K562 treated with DMSO at 1 percent for 12 hours (cell line): ENCODE data around the gene MELTF. TPM values are rescaled to one million over a fixed set of nuclear protein-coding genes. Genes with fewer than 3 reads are reported as not detected.

Experiments
- total RNA-seq: library from RNA; unstranded; fragments of 300-600 nt; gene quantifications from 2 replicates; pipeline ENCODE4 v1.2.3, GENCODE V29; 2022; ENCODE audit not compliant: insufficient read depth

MELTF gene
- 5.6 and 9.2 TPM in 2 replicates for total RNA-seq

GRCh38 chr3:197029511-197030167 is at the start of gene MELTF:
TSS of gene MELTF (minus strand) at chr3:197029817. CDS start at chr3:197029702, 115 bp downstream.

DNA sequence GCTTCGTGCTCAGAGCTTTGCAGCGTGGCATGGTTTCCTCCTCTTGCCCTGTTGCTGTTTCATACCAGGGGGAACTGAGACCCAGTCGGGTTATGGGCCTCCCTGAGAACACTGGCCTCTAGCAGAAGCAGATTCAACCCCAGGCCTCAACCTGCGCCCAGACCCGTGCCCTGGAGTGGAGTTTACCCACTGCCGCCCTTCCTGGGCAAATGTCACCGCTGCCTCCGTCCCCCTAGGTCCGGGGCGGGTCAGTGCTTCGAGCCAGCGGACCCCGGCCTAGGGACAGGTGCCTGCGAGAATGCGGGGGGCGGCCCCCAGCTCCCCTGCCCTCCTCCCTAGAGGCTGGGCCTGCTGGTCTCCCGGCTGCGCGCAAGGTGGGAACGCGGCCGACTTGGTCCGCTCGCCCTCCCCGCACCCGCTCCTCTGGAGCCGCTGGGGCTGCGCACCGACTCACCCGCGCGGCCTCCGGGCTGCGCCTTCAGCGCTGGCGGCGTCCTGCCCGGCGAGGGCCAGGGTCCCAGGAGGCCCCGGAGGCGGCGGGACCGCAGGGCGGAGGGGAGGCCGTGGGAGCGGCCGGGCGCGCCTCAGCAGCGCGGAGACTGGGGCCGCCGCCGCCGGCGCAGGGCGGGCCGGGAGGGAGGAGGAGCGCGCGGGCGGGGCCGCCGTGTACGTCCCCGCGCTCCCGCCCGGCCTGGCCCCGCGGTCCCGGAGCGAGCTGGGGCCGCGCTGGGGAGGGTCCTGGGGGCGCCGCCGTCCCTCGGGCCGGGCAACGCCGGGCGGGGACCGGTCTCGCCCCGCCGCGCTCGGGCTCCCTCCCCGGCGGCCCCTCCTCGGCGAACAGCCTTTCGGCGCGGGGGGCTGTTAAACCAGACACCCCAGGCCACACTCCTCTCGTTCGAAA is 61.1 kb downstream of the MELTF start, which contains the start of gene PIGZ:
TSS of gene PIGZ (minus strand) at position 601 of the 901 bp plus-strand sequence. CDS start 16,802 bp downstream, outside the sequence.

Other genes with a start within 250 kb of the MELTF start
- 8.2 and 31.3 TPM in 2 replicates for gene SENP5, start 161.9 kb downstream of the MELTF start, total RNA-seq
- gene NCBP2, start 87.3 kb downstream of the MELTF start, total RNA-seq, result 31.5 and 62.3 TPM in 2 replicates
- 1.5 and 3.6 TPM in 2 replicates for gene PIGZ, start 61.0 kb downstream of the MELTF start, total RNA-seq